ENCODE results near the gene ARHGAP11A.

The ARHGAP11A gene

GRCh38 chr15:32676169-32676568, 60.9 kb downstream of the ARHGAP11A start:
- Histone ChIP-seq H2AFZ (ENCODE audit: low read depth, low read length) (no peak overlapping the region), H3K27ac (ENCODE audit: low read length) (no peak overlapping the region), H3K36me3 (ENCODE audit: insufficient read depth, low read length) (no peaks in the 10 kb centered on the region), H4K20me1 (ENCODE audit: insufficient read depth, low read length) (no peaks in the 10 kb centered on the region), H3K9me3 (ENCODE audit: insufficient read depth, low read length, severe bottlenecking) (no peaks in the 10 kb centered on the region), H3K4me2 (ENCODE audit: insufficient read depth, low read length) (no peak overlapping the region), H3K9ac (ENCODE audit: low read depth, low read length) (no peak overlapping the region), H3K4me1 (ENCODE audit: insufficient read depth, low read length) (no peaks in the 10 kb centered on the region), H3K79me2 (ENCODE audit: insufficient read depth, low read length) (no peaks in the 10 kb centered on the region), H3K27me3 (ENCODE audit: insufficient read depth, low read length, poor library complexity) (no peaks in the 10 kb centered on the region), H3K4me3 (ENCODE audit: low read depth in 1 of 2, low read length in 2 of 2) (no peak overlapping the region)
- no peak for ATAC-seq (ENCODE audit: insufficient read depth, low read depth)
- no peak for DNase-seq
- TF ChIP-seq EZH2 (IDR thresholded peaks at IDR 0.05; ENCODE audit: borderline replicate concordance, low read depth, low read length, severe bottlenecking) (no peak), CTCF (IDR thresholded peaks at IDR 0.05; ENCODE audit: borderline replicate concordance, extremely low read depth, low read length, poor library complexity, severe bottlenecking) (no peak)

- no peaks in the 10 kb centered on the region for H3K36me3 ChIP-seq (ENCODE audit: insufficient read depth, low read length)
- H4K20me1 ChIP-seq (ENCODE audit: insufficient read depth, low read length): no peaks in the 10 kb centered on the region
- DNase-seq (no peak), ATAC-seq (ENCODE audit: insufficient read depth, low read depth) (no peak)
- no peak overlapping the region for H3K4me3 ChIP-seq (ENCODE audit: low read depth in 1 of 2, low read length in 2 of 2)
- no peaks in the 10 kb centered on the region for H3K4me1 ChIP-seq (ENCODE audit: insufficient read depth, low read length)
- H3K27ac ChIP-seq (ENCODE audit: low read length): no peak overlapping the region
- H3K9me3 ChIP-seq (ENCODE audit: insufficient read depth, low read length, severe bottlenecking): no peaks in the 10 kb centered on the region
- H2AFZ ChIP-seq (ENCODE audit: low read depth, low read length): no peak overlapping the region
- H3K79me2 ChIP-seq (ENCODE audit: insufficient read depth, low read length): no peaks in the 10 kb centered on the region
- TF ChIP-seq CTCF (IDR thresholded peaks at IDR 0.05; ENCODE audit: borderline replicate concordance, extremely low read depth, low read length, poor library complexity, severe bottlenecking): no peak
- no peak for TF ChIP-seq EZH2 (IDR thresholded peaks at IDR 0.05; ENCODE audit: borderline replicate concordance, low read depth, low read length, severe bottlenecking)
- no peak overlapping the region for H3K4me2 ChIP-seq (ENCODE audit: insufficient read depth, low read length)
- no peak overlapping the region for H3K9ac ChIP-seq (ENCODE audit: low read depth, low read length)
- H3K27me3 ChIP-seq (ENCODE audit: insufficient read depth, low read length, poor library complexity): no peaks in the 10 kb centered on the region
These were observed 62.0 kb downstream of the ARHGAP11A start for GRCh38 chr15:32677238-32677750.

GRCh38 chr15:32679298-32679690, 64.0 kb downstream of the ARHGAP11A start:
- Histone ChIP-seq H3K9ac (ENCODE audit: low read depth, low read length) (no peak overlapping the region), H3K4me1 (ENCODE audit: insufficient read depth, low read length) (no peaks in the 10 kb centered on the region), H3K36me3 (ENCODE audit: insufficient read depth, low read length) (no peaks in the 10 kb centered on the region), H4K20me1 (ENCODE audit: insufficient read depth, low read length) (no peaks in the 10 kb centered on the region), H3K27me3 (ENCODE audit: insufficient read depth, low read length, poor library complexity) (no peaks in the 10 kb centered on the region), H3K4me3 (ENCODE audit: low read depth in 1 of 2, low read length in 2 of 2) (no peak overlapping the region), H3K79me2 (ENCODE audit: insufficient read depth, low read length) (no peaks in the 10 kb centered on the region), H3K27ac (ENCODE audit: low read length) (no peak overlapping the region), H2AFZ (ENCODE audit: low read depth, low read length) (no peak overlapping the region), H3K9me3 (ENCODE audit: insufficient read depth, low read length, severe bottlenecking) (no peaks in the 10 kb centered on the region), H3K4me2 (ENCODE audit: insufficient read depth, low read length) (no peak overlapping the region)
- TF ChIP-seq CTCF (IDR thresholded peaks at IDR 0.05; ENCODE audit: borderline replicate concordance, extremely low read depth, low read length, poor library complexity, severe bottlenecking) (no peak), EZH2 (IDR thresholded peaks at IDR 0.05; ENCODE audit: borderline replicate concordance, low read depth, low read length, severe bottlenecking) (no peak)
- no peak for ATAC-seq (ENCODE audit: insufficient read depth, low read depth)
- no peak for DNase-seq

GRCh38 chr15:32682569-32682968, 67.3 kb downstream of the ARHGAP11A start:
- H3K27ac ChIP-seq (ENCODE audit: low read length): no peak overlapping the region
- no peak overlapping the region for H2AFZ ChIP-seq (ENCODE audit: low read depth, low read length)
- ATAC-seq (ENCODE audit: insufficient read depth, low read depth) (no peak), DNase-seq (no peak)
- H3K79me2 ChIP-seq (ENCODE audit: insufficient read depth, low read length): no peaks in the 10 kb centered on the region
- H4K20me1 ChIP-seq (ENCODE audit: insufficient read depth, low read length): no peaks in the 10 kb centered on the region
- no peak overlapping the region for H3K9ac ChIP-seq (ENCODE audit: low read depth, low read length)
- H3K4me1 ChIP-seq (ENCODE audit: insufficient read depth, low read length): no peaks in the 10 kb centered on the region
- H3K27me3 ChIP-seq (ENCODE audit: insufficient read depth, low read length, poor library complexity): no peaks in the 10 kb centered on the region
- no peak overlapping the region for H3K4me2 ChIP-seq (ENCODE audit: insufficient read depth, low read length)
- no peaks in the 10 kb centered on the region for H3K9me3 ChIP-seq (ENCODE audit: insufficient read depth, low read length, severe bottlenecking)
- no peak overlapping the region for H3K4me3 ChIP-seq (ENCODE audit: low read depth in 1 of 2, low read length in 2 of 2)
- no peaks in the 10 kb centered on the region for H3K36me3 ChIP-seq (ENCODE audit: insufficient read depth, low read length)
- TF ChIP-seq CTCF (IDR thresholded peaks at IDR 0.05; ENCODE audit: borderline replicate concordance, extremely low read depth, low read length, poor library complexity, severe bottlenecking) (no peak), EZH2 (IDR thresholded peaks at IDR 0.05; ENCODE audit: borderline replicate concordance, low read depth, low read length, severe bottlenecking) (no peak)

Measured in DND-41 (cell line).